ENCODE results near the gene MBNL1. TPM values are rescaled to one million over a fixed set of nuclear protein-coding genes. Genes with fewer than 3 reads are reported as not detected.

The MBNL1 gene
- total RNA-seq, 1 donor from 2014 or later = 69.4 TPM

DNA sequence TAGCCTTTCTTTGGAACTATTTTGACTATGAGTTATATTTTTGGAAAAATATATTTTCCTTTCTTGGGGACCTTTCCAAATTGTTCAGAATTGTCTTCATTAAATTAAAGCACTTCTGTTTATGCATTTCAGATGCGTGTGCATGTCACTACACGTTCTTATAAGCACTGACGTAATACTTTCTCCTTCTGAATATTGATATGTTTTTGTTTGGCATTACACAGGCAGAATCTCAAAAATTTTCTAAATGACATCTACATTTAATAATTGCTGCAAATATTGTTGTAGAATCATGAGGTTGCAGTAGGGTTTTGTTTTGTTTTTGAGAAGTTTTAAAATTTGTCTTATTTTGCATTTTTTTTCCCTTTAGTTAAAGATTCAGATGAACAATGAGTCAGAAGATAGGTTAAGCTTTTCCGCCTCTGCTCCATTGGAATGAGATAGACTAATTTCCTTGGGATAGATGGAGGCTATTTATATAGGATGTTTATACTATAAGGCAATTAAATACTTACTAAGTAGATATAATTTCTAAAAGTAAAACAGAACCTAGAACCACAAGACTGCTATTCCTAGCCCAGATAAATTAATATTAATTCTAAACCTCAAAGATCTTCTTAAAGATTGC lies 110.8 kb downstream of the MBNL1 start:
- H3K27ac Mint-ChIP-seq = no peak overlapping the region
- H3K27me3 Mint-ChIP-seq = no peaks in the 10 kb centered on the region
- H3K9me3 Mint-ChIP-seq = no peaks in the 10 kb centered on the region
- no peak for DNase-seq (ENCODE audit: extremely low spot score, unreplicated experiment)
- no peak overlapping the region for H3K4me3 Mint-ChIP-seq
- peaks cover 20% of the 10 kb centered on the region for H3K4me1 Mint-ChIP-seq (ENCODE audit: unreplicated experiment)
- peaks cover 4% of the 10 kb centered on the region for H3K36me3 Mint-ChIP-seq
- TF ChIP-seq, protein P1, sequence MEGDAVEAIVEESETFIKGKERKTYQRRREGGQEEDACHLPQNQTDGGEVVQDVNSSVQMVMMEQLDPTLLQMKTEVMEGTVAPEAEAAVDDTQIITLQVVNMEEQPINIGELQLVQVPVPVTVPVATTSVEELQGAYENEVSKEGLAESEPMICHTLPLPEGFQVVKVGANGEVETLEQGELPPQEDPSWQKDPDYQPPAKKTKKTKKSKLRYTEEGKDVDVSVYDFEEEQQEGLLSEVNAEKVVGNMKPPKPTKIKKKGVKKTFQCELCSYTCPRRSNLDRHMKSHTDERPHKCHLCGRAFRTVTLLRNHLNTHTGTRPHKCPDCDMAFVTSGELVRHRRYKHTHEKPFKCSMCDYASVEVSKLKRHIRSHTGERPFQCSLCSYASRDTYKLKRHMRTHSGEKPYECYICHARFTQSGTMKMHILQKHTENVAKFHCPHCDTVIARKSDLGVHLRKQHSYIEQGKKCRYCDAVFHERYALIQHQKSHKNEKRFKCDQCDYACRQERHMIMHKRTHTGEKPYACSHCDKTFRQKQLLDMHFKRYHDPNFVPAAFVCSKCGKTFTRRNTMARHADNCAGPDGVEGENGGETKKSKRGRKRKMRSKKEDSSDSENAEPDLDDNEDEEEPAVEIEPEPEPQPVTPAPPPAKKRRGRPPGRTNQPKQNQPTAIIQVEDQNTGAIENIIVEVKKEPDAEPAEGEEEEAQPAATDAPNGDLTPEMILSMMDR (conservative IDR thresholded peaks at IDR 0.05) = no peak

DNA sequence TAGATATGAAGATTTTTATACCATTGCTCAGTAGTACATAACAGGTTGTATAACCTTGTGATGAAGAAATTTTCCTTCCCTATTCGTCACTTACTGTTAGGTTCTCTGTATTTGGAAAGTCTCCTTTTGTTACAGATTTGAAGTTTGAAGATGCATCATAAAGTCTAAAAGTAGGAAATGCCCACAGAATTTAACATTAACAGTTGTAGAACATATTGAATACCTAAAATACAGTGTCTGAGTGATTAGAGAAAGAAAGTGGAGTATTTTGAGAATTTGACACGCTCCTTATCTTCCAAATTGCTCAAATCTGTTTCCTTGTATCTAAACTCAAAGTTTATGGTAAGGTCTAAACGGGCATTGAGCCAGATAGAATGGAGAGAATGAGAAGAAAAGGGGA lies 111.3 kb downstream of the MBNL1 start:
- Mint-ChIP-seq H3K4me1 (ENCODE audit: unreplicated experiment) (peaks cover 19% of the 10 kb centered on the region), H3K27me3 (no peaks in the 10 kb centered on the region), H3K4me3 (no peak overlapping the region), H3K36me3 (peaks cover 3% of the 10 kb centered on the region), H3K27ac (no peak overlapping the region), H3K9me3 (no peaks in the 10 kb centered on the region)
- TF ChIP-seq, protein P1 (conservative IDR thresholded peaks at IDR 0.05) = no peak
- DNase-seq (ENCODE audit: extremely low spot score, unreplicated experiment) = no peak

DNA sequence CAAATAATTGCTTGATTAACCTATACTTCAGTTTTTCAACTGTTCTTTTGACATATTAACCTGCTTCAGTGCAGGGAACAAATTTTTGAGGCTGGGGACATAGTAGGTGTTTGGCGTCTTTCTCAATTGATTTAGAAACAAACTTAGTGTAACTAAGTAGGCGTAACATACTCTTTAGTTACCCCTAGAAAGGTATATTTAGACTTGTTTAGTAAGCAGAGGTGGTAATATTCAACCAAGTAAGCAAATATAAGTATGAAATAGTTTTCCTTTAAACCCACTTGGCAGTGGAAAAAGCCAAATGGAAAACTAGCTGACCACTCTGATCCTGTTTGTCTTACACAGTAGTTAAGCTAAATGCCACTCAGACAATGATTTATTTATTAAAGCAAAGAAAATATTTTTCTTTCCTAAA lies 113.2 kb downstream of the MBNL1 start:
- Mint-ChIP-seq H3K4me1 (ENCODE audit: unreplicated experiment) (peaks cover 23% of the 10 kb centered on the region), H3K9me3 (no peaks in the 10 kb centered on the region), H3K4me3 (no peak overlapping the region), H3K27ac (no peak overlapping the region), H3K27me3 (no peaks in the 10 kb centered on the region), H3K36me3 (peaks cover 3% of the 10 kb centered on the region)
- no peak for DNase-seq (ENCODE audit: extremely low spot score, unreplicated experiment)
- TF ChIP-seq, protein P1 (conservative IDR thresholded peaks at IDR 0.05) = no peak

DNA sequence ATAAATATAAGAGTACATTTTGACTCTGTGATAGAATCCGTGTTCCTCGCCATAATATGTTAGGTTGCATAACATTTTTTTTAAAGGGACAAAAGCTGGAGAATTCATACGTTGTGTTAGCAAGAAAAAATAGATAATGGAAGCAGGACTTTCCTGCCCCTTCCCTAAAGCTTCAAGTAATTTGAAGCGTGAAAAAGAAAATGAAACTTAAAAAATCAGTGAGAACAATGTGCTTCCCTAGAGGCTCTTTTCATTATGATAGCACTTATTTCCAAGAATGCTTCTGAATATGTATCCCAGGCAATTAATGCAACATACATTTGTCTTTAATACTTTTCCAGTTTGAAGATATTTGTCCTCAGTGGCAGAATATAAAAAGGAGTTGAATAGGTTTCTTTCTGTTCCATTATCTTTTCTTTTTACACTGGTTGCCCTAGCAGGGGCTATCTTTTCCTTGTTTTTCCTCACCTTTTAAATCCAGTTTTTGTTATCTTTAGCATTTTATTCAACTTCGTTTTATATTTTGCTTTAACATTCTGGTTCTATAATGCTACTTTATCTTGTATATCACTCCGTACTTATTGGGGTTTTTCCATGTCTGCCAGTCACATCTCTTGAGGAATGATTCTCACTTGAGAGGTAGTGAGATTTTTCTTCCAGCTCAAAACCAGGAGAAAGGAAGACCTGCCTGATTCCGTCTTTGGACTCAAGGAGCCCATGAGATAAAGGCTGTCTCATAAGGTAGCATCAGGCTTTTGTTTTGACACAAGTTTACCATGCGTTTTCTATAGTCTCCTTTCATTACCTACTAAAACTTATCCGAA lies 113.8 kb downstream of the MBNL1 start:
- DNase-seq (ENCODE audit: extremely low spot score, unreplicated experiment) = no peak
- TF ChIP-seq, protein P1 (conservative IDR thresholded peaks at IDR 0.05) = no peak
- H3K9me3 Mint-ChIP-seq = no peaks in the 10 kb centered on the region
- no peak overlapping the region for H3K27ac Mint-ChIP-seq
- peaks cover 3% of the 10 kb centered on the region for H3K36me3 Mint-ChIP-seq
- H3K4me3 Mint-ChIP-seq = peak overlapping the region; percentile 48
- peaks cover 23% of the 10 kb centered on the region for H3K4me1 Mint-ChIP-seq (ENCODE audit: unreplicated experiment)
- H3K27me3 Mint-ChIP-seq = no peaks in the 10 kb centered on the region

DNA sequence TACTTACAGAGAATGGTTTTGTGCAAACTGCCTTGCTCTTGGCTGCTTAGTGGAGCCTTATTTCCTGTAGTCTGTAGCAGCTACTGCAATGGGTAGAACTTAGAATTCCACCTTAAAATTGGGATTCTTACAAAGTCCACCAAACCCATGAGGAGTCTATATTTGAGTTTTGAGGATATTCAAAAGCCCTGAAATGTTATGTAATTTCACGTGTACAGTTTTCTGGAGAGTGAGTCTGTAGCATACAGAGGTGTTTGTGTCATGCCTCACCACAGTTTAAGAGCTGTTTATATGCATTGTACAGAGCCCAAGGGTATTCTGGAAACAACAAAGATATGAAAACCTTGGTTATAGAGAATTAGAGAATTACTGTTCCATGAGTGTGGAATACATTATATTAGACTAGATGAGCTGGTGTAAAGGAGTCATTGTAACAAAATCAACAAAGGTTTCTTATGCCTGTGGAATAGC lies 114.4 kb downstream of the MBNL1 start:
- Mint-ChIP-seq H3K27me3 (no peaks in the 10 kb centered on the region), H3K36me3 (no peaks in the 10 kb centered on the region), H3K9me3 (no peaks in the 10 kb centered on the region), H3K4me3 (no peak overlapping the region), H3K4me1 (ENCODE audit: unreplicated experiment) (peaks cover 23% of the 10 kb centered on the region), H3K27ac (no peak overlapping the region)
- DNase-seq (ENCODE audit: extremely low spot score, unreplicated experiment) = no peak
- TF ChIP-seq, protein P1 (conservative IDR thresholded peaks at IDR 0.05) = no peak

All from type B pancreatic cell (in vitro differentiated cells).